Stimulated activated CD8-positive, alpha-beta memory T cell treated with anti-CD3 and anti-CD28 coated beads, Interleukin-4, amount 100 ng/mL, for 4 hours (primary cell): ENCODE data around the gene MOV10L1.
"Not testable (repeated sequence)": the region's sequence is repeated elsewhere in the genome, so short reads cannot be mapped to it uniquely, and the experiment has no call there.

ENCODE experiments used
- DNase-seq, 2 donors: peaks; one replicate each; pipeline ENCODE4 v3.0.0-alpha.2; 2020; ENCODE audit warnings: low read depth in 2 of 2, low spot score in 1 of 2

Gene MOV10L1

DNA sequence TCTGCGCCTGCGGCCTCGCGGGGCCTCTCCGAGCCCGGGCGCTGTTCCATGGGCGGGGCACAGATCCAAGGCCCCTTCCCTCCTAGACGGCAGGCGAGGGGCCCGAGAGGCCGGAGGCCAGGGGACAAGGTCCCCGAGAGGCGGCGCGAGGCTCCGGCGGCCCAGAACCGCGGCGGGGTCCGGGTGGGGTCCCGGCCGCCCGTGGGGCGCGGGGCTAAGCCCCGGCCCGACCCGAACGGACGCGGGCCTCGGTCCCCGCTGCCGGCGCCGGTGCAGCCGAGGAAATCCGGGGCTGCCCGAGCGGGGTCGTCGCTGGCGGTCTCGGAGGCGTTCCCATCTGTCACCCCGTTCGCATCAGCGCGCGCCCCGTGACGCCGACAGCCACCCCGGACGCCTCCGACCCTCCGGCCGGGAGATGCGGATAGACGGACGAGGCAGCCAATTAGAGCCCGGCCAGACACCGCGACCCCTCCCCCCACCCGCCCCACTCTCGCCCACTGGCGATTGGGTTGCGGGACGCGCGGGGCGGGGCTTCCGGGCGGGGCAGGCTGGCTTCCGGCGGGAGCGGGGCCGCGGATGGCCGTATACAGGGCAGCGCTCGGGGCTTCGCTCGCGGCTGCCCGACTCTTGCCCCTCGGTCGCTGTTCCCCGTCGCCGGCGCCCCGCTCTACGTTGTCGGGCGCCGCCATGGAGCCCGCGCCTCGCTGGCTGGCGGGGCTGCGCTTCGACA is 110.8 kb downstream of the MOV10L1 start, which contains the start of gene SELENOO:
SELENOO (plus strand) TSS at position 551 of the 730 bp plus-strand sequence; CDS start at position 577, 26 bp downstream.
- peak; percentile 68 to 79 for DNase-seq

DNA sequence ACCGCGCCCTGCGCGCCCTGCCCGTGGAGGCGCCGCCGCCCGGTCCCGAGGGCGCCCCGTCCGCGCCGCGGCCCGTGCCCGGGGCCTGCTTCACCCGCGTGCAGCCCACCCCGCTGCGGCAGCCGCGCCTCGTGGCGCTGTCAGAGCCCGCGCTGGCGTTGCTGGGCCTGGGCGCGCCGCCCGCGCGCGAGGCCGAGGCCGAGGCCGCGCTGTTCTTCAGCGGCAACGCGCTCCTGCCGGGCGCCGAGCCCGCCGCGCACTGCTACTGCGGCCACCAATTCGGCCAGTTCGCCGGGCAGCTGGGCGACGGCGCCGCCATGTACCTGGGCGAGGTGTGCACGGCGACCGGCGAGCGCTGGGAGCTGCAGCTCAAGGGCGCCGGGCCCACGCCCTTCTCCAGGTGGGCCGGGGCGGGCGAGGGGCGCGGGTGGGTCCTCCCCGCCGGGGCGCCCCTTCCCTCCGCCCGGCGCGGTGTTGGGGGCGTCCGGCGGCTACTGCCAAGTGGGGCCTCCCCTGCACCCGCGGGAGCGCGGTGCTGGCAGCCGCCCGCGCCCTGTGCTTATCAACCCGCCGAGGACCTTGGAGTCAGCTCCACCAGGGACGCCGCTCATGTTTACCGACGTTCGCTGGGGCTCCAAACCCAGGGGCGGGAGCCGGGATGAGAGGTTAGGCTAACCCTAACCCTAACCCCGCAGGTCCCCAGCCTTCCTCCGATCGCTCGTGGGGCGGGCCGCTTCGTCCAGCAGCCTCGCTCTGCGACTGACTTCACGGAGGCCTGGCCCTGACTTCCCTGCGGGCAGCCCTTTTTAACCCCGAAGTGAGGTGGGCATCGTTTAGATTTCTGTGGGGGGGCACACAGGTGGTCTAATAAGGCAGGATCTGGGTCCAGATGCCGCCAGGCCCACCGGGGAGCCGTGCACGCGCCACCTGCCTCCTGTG is 111.7 kb downstream of the MOV10L1 start:
- no peak for DNase-seq

DNA sequence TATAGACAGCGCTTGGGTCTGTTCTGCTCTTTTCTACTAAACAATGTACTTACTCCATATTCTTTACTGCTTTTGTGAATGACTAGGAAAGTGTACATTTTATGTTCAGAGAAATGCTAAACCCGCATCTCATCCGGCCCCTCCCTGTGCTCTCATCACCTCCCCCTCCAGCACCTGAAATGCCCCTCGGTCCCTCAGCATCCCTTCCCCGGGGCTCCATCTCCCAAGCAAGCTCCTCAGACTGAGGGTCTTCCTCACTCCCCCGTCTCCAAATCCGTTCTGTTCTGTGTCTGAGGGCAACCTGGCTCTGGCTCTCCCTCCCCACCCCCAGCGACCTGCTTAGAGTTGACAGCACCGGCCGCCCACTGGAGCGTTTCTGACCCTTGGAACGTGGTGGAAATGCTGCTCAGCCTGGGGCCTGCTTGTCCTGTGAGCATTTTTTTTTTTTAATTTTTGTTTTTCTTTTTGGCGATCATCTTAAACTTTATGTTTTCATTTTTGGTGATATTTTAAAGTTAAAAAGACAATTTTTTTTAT is 112.4 kb downstream of the MOV10L1 start:
- no peak for DNase-seq

DNA sequence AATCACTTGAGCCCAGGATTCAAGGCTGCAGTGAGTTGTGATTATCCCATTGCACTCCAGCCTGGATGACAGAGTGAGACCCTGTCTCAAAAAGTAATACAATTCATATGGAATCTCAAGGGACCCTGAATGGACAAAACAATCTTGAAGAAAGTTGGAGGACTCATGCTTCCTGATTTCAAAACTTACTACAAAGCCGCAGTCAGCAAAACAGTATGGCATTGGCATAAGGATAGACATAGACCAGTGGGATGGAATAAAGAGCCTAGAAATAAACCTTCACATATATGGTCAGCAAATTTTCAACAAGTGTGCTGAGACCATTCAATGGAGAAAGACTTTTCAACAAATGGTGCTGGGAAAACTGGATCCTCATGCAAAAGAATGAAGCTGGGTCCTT is 113.5 kb downstream of the MOV10L1 start:
- DNase-seq: no peak

DNA sequence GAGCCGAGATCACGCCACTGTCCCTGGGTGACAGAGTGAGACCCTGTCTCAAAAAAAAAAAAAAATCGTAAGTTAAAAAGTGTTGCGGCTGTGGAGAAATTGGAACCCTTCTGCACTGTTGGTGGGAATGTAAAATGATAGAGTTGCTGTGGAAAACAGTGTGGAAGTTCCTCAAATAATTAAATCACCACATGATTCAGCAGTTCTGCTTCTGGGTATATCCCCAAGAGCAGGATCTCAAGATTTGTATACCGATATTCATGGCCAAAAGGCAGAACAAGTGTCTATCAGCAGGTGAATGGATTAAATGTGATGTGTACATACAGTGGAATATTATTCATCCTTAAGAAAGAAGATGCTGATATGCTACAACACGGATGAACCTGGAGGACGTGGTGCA is 114.8 kb downstream of the MOV10L1 start:
- DNase-seq: no peak

DNA sequence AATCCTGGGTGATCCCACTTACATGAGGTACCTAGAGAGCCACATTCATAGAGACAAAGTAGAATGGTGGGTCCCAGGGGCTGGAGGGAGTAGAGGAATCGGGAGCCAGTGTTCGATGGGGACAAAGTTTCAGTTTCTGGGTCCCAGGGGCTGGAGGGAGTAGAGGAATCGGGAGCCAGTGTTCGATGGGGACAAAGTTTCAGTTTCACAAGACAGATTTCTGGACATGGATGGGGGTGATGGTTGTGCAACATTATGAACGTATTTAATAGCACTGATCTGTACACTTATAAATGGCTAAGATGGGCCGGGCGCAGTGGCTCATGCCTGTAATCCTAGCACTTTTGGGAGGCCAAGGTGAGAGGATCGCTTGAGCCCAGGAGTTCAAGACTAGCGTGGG is 115.2 kb downstream of the MOV10L1 start:
- not testable (repeated sequence) for DNase-seq

DNA sequence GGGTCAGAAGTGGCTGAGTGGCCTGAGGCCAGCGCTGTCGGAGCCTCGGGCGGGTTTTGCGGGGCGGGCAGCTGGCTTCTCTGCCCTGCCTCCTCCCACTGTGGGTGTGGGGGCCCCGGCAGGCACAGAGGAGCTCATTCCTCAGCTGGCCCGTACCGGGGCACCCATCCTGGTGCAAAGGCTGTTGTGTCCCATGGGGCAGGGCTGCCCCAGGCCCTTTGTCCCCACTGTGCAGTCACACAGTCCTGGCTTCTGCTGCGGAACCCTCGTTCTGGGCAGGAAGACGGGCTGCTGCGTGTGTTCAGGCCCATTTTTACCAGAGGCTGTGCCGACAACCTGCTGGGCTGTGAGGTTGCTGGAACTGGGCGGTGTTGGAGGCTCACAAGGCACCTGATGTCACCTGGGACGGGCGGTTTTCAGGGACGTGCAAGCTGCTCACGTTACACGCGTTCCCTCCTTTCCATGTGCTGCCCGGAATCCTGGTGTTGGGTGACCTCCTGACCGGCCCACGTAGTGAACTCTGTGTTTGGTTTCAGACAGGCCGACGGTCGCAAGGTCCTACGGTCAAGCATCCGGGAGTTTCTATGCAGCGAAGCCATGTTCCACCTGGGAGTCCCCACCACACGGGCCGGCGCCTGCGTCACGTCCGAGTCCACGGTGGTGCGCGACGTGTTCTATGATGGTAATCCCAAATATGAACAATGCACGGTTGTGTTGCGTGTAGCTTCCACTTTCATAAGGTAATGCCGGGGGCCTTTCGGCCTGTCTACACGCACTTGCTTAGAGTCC is 116.2 kb downstream of the MOV10L1 start:
- no peak for DNase-seq

DNA sequence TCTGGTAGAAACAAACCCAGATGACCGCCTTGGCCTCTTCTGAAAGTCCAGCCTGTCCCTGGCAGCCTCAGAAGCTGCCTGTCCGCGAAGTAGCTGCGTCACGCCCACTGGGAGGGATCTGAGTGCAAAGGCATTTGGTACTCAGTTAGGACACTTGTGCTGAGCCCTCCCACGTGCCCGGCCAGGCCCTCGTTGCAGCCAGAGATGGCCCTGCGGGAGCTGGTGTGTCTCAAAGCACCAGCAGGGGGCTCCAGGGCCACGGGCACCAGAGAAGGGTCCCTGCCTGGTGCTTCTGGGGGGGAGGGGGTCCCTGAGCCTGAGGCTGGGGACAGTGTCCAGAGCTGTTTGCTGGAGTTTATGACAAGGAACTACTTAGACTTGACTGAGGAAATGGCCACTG is 116.8 kb downstream of the MOV10L1 start:
- no peak for DNase-seq

DNA sequence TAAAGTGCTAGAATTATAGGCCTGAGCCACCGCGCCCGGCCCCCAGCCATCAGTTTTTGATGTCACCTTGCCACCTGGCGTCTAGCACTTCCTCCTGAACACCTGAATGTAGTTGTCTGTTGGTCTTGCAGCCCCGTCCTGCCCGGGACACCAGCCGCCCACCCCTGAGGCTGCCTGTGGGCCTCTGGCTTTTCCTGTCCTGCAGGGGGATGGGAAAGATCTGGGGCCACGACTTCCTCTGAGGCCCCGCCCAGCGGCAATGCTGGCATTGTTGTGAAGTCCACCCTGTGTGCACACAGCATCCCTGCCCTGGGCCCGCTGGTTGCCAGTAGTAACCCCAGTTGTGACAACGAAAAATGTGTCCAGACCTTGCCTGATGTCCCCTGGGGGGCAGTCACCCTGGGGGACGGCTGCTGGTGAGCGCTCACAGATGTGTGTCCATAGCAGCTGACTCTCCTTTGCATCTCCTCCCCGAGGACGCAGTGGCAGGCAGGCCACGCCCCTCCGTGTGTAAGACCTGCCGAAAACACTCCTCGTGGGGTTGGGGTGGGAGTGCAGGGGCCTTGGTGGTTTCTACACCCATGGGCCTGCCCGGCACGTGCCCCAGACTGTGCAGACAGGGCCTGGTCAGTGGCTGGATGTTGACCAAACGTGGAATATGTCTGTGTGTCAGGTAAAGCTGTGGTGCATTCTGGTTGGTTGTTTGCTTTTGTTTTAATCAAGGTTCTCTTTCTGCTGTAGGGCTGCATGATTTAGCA is 117.8 kb downstream of the MOV10L1 start:
- no peak for DNase-seq

DNA sequence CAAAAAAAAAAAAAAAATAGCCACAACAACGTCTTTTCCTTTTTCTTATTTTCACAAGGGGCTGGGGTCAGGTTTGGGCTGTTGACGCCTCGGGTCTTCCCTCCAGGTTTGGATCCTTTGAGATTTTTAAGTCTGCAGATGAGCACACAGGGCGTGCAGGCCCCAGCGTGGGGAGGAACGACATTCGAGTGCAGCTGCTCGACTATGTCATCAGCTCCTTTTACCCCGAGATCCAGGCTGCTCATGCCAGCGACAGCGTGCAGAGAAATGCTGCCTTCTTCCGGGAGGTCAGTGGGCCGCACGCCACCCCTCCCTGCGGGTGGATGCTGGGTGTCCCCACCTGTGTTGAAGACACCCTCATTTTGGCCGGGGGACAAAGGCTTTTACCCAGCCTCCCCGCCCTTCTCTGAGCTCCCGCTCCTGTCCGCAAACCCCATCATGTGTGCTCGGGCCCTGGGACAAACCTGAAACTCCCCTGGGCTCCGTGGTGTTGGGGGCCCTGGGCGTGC is 118.7 kb downstream of the MOV10L1 start:
- no peak for DNase-seq

DNA sequence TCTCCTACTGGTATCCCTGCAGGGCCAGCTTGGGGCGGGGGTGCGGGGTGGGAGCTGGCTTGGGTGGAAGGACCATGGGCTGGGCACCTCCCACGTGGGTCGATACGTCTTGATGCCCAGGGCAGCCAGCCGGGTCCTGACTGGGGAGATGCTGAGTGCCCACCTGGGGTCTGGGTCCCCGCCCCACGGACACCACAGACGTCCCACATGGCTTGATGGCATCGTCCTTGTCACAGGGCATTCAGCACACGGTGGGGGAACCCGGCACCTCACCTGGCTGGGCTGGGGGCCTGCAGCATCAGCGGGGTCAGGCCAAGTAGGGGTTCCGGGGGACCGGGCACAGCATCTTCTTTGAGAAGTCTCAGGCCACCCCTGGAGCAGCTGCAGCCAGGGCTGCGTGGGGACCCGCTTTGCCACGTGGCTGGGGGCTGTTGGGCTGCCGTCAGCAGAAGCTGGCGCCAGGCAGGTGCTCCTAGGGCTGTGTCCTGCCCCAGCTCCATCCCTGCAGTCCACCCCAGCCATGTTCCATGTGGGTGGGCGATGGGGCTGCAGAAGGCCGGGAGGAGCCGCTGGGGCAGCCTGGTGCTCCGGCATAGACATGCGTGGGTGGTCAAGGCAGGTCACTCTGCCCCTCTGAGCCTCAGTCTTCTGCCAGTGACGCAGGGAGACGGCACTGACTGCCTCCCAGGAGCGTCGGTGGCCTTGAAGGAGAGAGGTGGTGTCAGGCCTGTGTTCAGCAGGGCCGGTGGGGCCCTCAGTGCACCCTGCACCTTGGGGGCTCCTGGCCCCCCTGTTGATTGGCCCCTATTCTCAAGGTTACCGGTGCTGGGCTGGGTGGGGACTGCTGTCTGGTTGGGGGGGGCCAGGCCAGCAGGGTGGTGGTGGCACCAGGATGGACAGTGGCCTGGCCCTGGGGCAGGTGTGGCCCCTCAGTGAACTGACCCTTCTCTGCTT is 119.4 kb downstream of the MOV10L1 start:
- no peak for DNase-seq

DNA sequence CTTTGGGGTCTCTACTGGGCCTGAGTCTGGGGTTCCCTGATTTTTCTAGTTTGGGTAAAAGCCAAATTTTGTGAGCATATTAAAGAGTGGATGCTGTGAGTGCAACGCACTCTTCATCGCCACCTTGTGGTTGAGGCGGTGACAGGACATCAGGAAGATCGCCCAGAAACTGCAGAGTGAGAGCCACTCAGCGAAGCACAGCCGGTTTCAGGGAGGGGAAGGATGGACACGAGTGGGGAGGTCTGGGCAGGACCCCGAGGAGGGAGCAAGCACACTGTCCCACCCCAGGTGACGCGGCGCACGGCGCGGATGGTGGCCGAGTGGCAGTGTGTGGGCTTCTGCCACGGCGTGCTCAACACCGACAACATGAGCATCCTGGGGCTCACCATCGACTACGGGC is 120.1 kb downstream of the MOV10L1 start:
- peak; percentile 33 to 45 for DNase-seq

DNA sequence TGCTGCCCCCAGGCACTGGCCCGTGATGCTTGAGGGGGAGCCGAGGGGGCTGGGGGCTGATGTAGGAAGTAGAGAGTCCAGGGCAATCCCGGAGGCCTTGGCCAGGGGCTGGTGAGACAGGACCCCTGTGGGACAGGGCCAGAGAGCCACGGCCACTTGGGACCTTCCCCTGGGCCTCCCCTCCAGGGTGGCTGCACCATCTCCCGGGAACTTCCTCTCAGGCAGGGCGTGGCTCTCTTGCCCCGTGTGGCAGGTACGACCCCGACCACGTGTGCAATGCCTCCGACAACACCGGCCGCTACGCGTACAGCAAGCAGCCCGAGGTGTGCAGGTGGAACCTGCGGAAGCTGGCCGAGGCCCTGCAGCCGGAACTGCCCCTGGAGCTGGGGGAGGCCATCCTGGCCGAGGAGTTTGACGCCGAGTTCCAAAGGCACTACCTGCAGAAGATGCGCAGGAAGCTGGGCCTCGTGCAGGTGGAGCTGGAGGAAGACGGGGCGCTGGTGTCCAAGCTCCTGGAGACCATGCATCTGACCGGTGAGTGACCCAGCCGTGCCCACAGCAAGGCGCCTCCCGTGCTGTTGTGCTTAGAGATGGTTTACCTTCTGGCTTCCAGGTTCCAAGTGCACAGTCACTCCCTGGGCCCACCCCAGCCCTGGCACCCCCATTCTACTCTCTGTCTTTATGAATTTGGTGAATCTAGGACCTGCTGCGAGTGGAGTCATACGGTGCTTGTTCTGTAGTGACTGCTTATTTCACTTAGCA is 120.8 kb downstream of the MOV10L1 start:
- no peak for DNase-seq

DNA sequence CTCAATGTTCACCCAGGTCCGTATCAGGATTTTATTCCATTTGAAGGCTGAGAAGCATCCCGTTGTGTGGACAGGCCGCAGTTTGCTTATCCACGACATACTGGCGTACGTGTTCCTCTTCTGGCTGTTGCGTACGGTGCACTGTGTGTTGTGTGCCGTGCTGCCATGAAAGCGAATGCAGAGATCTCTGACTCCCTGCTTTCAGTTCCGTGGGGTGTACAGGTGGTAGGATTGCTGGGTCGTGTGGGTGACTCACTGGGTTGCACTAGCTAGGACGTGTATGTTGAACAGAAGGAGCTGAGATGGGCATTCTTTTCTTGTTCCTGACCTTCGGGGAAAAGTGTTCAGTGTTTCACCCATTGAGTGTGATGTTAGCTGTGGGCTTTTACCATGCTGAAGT is 121.3 kb downstream of the MOV10L1 start:
- no peak for DNase-seq
